Epithelial cell of esophagus (primary cell): ENCODE data around the gene ANO7.

Experiments
- DNase-seq: peaks from one replicate; pipeline ENCODE4 v3.0.0; 2010; ENCODE audit warnings: low read depth
- H3K4me3 ChIP-seq: 2 replicates; pipeline ENCODE4 v1.5.1; 2011; ENCODE audit warnings: mild to moderate bottlenecking, low read length, control low read depth
- TF ChIP-seq, protein P1 (sequence below): IDR thresholded peaks from 2 replicates; pipeline ENCODE4 v1.5.1; 2011; ENCODE audit warnings: low read depth, mild to moderate bottlenecking, low read length, control low read depth, inconsistent platforms; ENCODE audit not compliant: insufficient read depth; ENCODE audit errors: missing control alignments

Gene ANO7

DNA sequence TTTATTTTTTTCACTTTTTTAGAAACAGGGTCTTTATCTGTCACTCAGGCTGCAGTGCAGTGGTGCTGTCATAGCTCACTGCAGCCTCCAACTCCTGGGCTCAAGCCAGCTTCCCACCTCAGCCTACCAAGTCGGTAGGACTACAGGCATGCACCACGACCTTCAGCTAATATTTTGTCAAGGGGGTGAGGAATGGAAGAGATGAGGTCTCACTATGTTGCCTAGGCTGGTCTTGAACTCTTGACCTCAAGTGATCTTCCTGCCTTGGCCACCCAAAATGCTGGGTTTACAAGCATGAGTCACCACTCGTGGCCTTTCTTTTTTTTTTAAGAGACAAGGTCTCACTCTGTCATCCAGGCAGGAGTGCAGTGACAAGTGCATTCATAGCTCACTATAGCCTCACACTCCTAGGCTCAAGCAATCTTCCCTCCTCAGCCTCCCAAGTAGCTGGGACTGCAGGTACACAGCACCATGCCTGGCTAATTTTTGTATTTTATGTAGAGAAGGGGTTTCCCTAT is 24.8 kb upstream of the ANO7 start:
- DNase-seq, result no peak
- no peak overlapping the region for H3K4me3 ChIP-seq
- TF ChIP-seq, protein P1, sequence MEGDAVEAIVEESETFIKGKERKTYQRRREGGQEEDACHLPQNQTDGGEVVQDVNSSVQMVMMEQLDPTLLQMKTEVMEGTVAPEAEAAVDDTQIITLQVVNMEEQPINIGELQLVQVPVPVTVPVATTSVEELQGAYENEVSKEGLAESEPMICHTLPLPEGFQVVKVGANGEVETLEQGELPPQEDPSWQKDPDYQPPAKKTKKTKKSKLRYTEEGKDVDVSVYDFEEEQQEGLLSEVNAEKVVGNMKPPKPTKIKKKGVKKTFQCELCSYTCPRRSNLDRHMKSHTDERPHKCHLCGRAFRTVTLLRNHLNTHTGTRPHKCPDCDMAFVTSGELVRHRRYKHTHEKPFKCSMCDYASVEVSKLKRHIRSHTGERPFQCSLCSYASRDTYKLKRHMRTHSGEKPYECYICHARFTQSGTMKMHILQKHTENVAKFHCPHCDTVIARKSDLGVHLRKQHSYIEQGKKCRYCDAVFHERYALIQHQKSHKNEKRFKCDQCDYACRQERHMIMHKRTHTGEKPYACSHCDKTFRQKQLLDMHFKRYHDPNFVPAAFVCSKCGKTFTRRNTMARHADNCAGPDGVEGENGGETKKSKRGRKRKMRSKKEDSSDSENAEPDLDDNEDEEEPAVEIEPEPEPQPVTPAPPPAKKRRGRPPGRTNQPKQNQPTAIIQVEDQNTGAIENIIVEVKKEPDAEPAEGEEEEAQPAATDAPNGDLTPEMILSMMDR, result no peak

- TF ChIP-seq, protein P1, result no peak
- no peak for DNase-seq
- no peak overlapping the region for H3K4me3 ChIP-seq
These were observed 20.1 kb upstream of the ANO7 start for GRCh38 chr2:241168366-241168765.

DNA sequence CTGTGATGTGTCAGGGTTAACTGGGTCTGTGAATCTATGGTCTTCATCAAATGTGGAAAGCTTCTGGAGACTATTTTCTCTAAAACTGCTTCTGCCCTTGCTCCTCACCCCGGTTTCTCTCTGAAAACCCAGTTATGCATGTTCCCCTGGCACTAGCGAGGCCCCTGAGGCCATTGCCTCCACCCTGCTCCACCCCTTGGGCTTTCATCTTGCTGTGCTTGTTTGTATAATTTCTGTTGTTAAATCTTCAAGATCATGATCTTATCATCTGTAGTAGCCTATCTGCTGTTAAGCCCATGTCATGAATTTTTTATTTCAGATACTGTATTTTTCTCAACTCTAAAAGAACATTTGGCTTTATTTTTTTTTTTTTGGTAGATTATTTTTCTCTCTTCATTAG is 14.9 kb upstream of the ANO7 start:
- DNase-seq, result no peak
- TF ChIP-seq, protein P1, result no peak
- H3K4me3 ChIP-seq, result no peak overlapping the region

- H3K4me3 ChIP-seq, result no peak overlapping the region
- no peak for DNase-seq
- TF ChIP-seq, protein P1, result no peak
These were observed 10.7 kb upstream of the ANO7 start for GRCh38 chr2:241177526-241178334.

DNA sequence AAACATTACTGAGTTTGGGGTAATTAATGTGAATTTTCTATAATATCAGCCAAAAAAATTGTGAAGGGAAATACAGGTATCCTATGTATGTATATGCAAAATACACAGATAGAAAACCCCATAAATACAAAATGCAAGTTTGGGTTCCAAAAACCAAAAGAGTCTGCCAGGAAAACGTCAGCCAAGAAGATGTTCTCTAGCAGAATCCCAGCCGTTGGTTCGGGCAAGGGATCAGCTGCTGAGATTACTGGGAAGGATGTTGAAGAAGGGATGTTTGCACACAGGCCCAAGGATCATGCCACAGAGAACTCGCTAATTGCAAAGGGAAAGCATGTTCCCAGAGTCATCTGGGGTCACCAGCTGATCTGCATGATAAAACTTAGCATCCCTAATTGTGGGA is 9.5 kb upstream of the ANO7 start:
- no peak for DNase-seq
- TF ChIP-seq, protein P1, result no peak
- H3K4me3 ChIP-seq, result no peak overlapping the region

- DNase-seq, result no peak
- H3K4me3 ChIP-seq, result no peak overlapping the region
- TF ChIP-seq, protein P1, result no peak
These were observed 8.6 kb upstream of the ANO7 start for GRCh38 chr2:241179899-241180298.

DNA sequence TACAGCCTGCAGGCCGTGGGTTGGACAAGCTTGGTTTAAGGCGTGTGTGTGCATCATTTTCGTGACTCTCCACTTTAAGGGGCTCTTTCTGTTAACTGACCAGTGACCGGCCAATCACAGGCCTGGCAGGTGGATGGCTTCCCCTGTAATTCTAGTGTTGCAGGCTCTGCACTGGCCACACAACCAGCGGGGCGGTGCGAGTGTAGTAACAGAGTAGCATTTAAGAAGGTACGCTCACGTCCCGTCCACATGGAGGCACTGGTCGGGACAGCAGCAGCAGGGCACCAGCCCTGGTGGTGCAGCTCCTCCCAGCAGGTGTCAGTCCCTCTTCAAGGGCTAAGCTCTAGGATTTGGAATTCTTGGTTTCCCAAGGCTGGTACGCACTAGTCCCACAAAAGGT is 8.0 kb upstream of the ANO7 start:
- H3K4me3 ChIP-seq, result no peak overlapping the region
- no peak for DNase-seq
- TF ChIP-seq, protein P1, result no peak
